Mesodermal cell (in vitro differentiated cells): ENCODE data around the gene BLOC1S4.

Experiments
- H3K27ac ChIP-seq: 2 replicates; pipeline ENCODE4 v1.7.0; 2013; ENCODE audit warnings: mild to moderate bottlenecking, low read depth, low read length, moderate library complexity; ENCODE audit not compliant: severe bottlenecking
- H3K36me3 ChIP-seq: 2 replicates; pipeline ENCODE4 v1.7.1; 2013; ENCODE audit warnings: mild to moderate bottlenecking, low read length, moderate library complexity; ENCODE audit not compliant: control insufficient read depth, insufficient read depth
- H3K4me1 ChIP-seq: one replicate; pipeline ENCODE4 v1.7.1; 2013; ENCODE audit warnings: mild to moderate bottlenecking, low read length; ENCODE audit not compliant: insufficient read depth, control insufficient read depth, poor library complexity, severe bottlenecking
- H3K4me3 ChIP-seq: 2 replicates; pipeline ENCODE4 v1.7.0; 2013; ENCODE audit warnings: low read length, control low read depth, mild to moderate bottlenecking; ENCODE audit not compliant: insufficient read depth, poor library complexity, severe bottlenecking; ENCODE audit errors: extremely low read depth
- H3K9me3 ChIP-seq: 2 replicates; pipeline ENCODE4 v1.7.1; 2013; ENCODE audit warnings: mild to moderate bottlenecking, low read length, moderate library complexity; ENCODE audit not compliant: control insufficient read depth
- WGBS, 2 experiments: methylation state at CpG; one replicate each; pipeline ENCODE4 v1.1.5; 2013; ENCODE audit warnings: missing lambda C conversion rate in 2 of 2; ENCODE audit not compliant: insufficient coverage in 2 of 2; 5-methylcytosine and 5-hydroxymethylcytosine counted together

Gene BLOC1S4

GRCh38 chr4:6731318-6731675 is 15.3 kb downstream of the BLOC1S4 start:
- 95 to 97% methylated on average over 7 to 8 of the region's 8 CpGs for WGBS, 2 experiments
- H3K9me3 ChIP-seq: no peaks in the 10 kb centered on the region
- no peak overlapping the region for H3K4me3 ChIP-seq
- no peaks in the 10 kb centered on the region for H3K36me3 ChIP-seq
- peaks cover 19% of the 10 kb centered on the region for H3K4me1 ChIP-seq
- no peak overlapping the region for H3K27ac ChIP-seq

DNA sequence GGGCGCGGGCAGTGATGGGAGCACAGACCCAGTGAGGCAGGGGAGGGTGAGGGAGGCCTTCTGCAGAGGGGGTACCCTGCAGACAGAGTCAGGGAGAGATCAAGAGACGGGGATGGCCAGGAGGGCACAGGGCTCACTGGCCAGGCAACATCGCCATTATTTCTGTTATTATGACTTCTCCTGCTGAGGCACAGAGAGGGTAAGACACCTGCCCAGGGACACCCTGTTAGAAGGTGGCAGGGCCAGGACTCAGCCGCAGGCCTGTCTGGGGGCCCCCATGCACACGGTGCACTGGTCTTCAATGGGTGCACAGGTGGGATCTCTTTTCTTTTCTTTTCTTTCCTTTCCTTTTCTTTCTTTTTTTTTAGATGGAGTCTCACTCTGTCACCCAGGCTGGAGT is 15.8 kb downstream of the BLOC1S4 start:
- WGBS, 2 experiments: 86% methylated on average over 6 of the region's 6 CpGs
- Histone ChIP-seq H3K4me3 (no peak overlapping the region), H3K27ac (no peak overlapping the region)

GRCh38 chr4:6732441-6733357 is 16.7 kb downstream of the BLOC1S4 start:
- Histone ChIP-seq H3K36me3 (no peaks in the 10 kb centered on the region), H3K27ac (peak overlapping the region; percentile 83), H3K9me3 (no peaks in the 10 kb centered on the region), H3K4me1 (peaks cover 19% of the 10 kb centered on the region), H3K4me3 (no peak overlapping the region)
- WGBS, 2 experiments: 81 to 89% methylated on average over 21 of the region's 21 CpGs

More for the DNA sequence above, 15.8 kb downstream of the BLOC1S4 start:
- no peaks in the 10 kb centered on the region for H3K36me3 ChIP-seq
- no peaks in the 10 kb centered on the region for H3K9me3 ChIP-seq
- H3K4me1 ChIP-seq: peaks cover 19% of the 10 kb centered on the region

DNA sequence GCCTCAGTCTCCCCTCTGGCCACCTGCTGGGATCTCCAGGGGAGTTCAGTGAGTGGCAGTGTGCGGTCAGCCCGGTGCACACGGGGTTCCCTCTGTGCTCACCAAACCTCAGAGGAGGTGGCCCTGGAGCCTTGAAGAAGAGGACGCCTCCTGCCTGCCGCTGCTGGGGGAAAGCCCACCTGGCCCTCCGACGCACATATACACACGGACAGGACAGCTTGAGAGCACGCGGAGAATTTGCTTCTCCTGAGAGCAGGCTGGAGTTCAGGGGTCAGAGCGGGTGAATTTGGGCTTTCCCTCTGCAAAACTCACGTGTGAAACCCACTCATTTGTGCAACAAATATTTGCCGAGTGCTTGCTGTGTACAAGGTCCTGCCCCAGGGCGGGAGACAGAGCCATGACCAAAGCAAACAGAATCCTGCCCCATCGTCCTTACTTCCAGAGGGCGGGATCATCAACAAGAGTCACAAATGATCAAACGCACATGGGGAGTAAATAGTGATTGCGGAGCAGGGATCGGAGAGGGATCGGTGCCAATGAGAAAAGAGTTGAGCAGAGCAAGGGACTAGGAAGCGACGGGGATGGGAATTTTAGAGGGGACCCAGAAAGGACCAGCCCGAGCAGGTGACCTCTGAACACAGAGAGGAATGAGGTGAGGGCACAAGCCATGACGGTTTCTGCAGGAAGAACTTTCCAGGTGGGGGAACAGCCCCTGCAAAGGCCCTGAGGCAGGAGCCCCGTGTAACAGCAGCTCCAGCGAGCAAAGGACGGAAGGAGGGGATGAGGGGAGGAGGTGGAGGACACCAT is 17.6 kb downstream of the BLOC1S4 start:
- WGBS, 2 experiments: 95% methylated on average over 24 to 26 of the region's 27 CpGs
- no peak overlapping the region for H3K4me3 ChIP-seq
- no peaks in the 10 kb centered on the region for H3K9me3 ChIP-seq
- H3K36me3 ChIP-seq: no peaks in the 10 kb centered on the region
- peaks cover 13% of the 10 kb centered on the region for H3K4me1 ChIP-seq
- H3K27ac ChIP-seq: no peak overlapping the region

DNA sequence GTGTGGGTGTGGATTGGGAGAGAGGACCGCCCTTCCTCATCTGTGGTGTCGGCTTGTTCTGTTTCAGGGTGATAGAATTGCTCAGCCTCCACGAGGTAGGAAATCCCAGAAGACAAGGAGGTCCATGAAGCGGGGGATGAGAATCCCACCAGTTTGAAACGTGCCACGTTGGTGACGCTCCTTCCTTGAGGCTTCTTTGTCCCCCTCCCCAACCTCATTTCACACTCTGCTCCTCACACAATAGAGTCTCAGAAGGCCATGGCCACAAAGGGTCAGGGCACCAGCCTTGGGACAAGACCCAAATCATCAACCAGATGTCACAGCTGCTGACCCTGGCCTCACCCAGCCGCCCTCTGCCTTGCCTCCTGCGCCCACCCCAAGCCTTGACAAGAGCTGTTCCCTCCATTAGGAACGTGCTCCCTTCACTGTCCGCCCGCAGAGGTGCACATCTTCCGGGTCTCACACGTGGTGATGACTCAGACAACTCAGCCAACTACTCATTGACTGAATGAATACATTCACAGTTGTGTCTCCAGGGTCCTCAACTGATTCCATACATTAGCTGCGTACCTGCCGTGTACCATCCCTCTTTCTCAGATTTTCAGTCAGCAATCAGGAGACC is 18.3 kb downstream of the BLOC1S4 start:
- Histone ChIP-seq H3K36me3 (no peaks in the 10 kb centered on the region), H3K4me3 (no peak overlapping the region), H3K9me3 (no peaks in the 10 kb centered on the region), H3K4me1 (peaks cover 9% of the 10 kb centered on the region), H3K27ac (no peak overlapping the region)
- WGBS, 2 experiments: 93 to 95% methylated on average over 13 to 15 of the region's 16 CpGs

DNA sequence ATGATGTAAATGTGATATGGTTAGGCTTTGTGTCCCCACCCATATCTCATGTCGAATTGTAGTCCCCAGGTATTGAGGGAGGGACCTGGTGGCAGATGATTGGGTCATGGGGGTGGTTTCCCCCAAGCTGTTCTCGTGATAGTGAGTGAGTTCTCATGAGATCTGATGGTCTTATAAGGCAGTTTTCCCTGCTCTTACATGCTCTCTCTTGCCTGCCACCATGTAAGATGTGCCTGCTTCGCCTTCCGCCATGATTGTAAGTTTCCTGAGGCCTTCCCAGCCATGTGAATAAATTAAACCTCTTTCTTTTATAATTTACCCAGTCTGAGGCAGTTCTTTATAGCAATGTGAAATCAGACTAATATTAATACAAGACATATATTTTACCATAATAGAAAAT is 23.9 kb downstream of the BLOC1S4 start:
- Histone ChIP-seq H3K9me3 (peaks cover 7% of the 10 kb centered on the region), H3K36me3 (no peaks in the 10 kb centered on the region), H3K27ac (no peak overlapping the region), H3K4me1 (no peaks in the 10 kb centered on the region), H3K4me3 (no peak overlapping the region)
- WGBS, 2 experiments: 87 to 95% methylated on average over 2 to 3 of the region's 4 CpGs

DNA sequence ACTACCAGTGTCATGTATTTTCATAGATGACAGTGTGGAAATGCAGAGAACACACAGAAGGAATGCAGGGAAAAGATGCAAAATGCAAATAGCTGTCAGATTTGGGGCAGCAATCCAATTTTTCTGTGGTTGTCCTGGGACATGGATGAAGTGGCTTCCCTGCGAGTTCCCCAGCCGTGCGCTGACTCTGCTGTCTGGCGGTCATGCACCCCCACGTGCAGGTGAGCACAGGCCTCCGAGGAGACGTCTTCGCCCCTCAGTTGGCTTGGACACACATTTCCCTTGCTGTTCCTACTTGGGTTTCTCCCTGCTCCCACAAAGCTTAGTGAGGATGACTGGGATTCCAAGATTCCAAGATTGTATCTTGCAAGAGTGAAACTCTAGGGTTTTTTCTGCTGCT is 24.4 kb downstream of the BLOC1S4 start:
- Histone ChIP-seq H3K4me1 (no peaks in the 10 kb centered on the region), H3K4me3 (no peak overlapping the region), H3K27ac (no peak overlapping the region), H3K36me3 (no peaks in the 10 kb centered on the region), H3K9me3 (peaks cover 7% of the 10 kb centered on the region)
- 94 to 98% methylated on average over 8 of the region's 8 CpGs for WGBS, 2 experiments

- no CpG with 5 or more reads among the region's 2 CpGs for whole genome bisulfite sequencing, 2 experiments
- H3K4me1 ChIP-seq: peaks cover 6% of the 10 kb centered on the region
Observed at GRCh38 chr4:6742507-6742906, 26.5 kb downstream of the BLOC1S4 start.

GRCh38 chr4:6742989-6743388 is 27.0 kb downstream of the BLOC1S4 start:
- Histone ChIP-seq H3K36me3 (no peaks in the 10 kb centered on the region), H3K4me1 (peaks cover 6% of the 10 kb centered on the region), H3K9me3 (peaks cover 7% of the 10 kb centered on the region), H3K4me3 (no peak overlapping the region), H3K27ac (no peak overlapping the region)
- WGBS, 2 experiments: 76 to 78% methylated on average over 5 to 7 of the region's 11 CpGs

More at GRCh38 chr4:6742507-6742906, 26.5 kb downstream of the BLOC1S4 start:
- no peaks in the 10 kb centered on the region for H3K36me3 ChIP-seq
- H3K9me3 ChIP-seq: peaks cover 7% of the 10 kb centered on the region
- H3K27ac ChIP-seq: no peak overlapping the region
- no peak overlapping the region for H3K4me3 ChIP-seq

DNA sequence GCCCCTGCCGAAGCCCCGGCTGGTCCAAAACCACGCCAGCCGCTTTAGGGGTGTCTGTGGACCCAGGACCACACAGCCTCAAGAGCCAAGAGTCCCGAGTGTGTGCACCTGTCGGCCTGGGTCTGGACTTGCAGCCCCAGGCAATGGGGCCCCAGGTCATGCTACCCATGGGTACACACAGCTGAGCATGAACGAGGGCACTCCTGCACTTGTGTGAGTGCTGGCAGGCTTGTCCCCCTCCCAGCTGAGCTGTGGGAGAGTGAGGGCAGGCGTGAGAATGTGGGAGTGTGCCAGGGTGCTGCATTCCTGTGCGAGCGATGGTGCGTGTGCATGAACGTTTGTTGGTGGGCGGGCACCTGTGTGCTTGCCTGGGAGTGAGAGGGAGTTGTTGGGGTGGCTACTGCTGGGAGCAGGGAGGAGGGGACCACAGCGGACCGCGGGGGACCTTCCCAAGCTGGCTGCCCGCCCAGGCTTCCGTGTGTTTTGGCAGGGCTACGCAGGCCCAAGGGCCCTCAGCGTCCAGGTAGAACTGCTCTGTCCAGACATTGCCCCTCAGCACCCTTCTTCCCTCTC is 30.8 kb downstream of the BLOC1S4 start:
- Histone ChIP-seq H3K9me3 (peaks cover 4% of the 10 kb centered on the region), H3K4me1 (peaks cover 14% of the 10 kb centered on the region), H3K36me3 (no peaks in the 10 kb centered on the region), H3K27ac (no peak overlapping the region), H3K4me3 (no peak overlapping the region)
- 96% methylated on average over 13 to 15 of the region's 20 CpGs for WGBS, 2 experiments
